A549 (cell line): Measurements from ENCODE around the gene ARAP2. TPM values are rescaled to one million over a fixed set of nuclear protein-coding genes. Genes with fewer than 3 reads are reported as not detected.

Experiments used
- ATAC-seq, 2 experiments: fragments of 200-7000 bp in 1 of 2; fragments of >200 bp in 1 of 2; cut with Nextera tagmentation in 1 of 2; cut with Tn5 transposase in 1 of 2; 3 replicates each; pipeline versions ENCODE4 v1.8.0 to v1.9.1; 2018 to 2020; ENCODE audit warnings: mild to moderate bottlenecking in 1 of 2, moderate library complexity in 1 of 2
- CTCF ChIA-PET: fragments of 300-600 bp; sonication (Branson Sonifier 250); formaldehyde crosslinking; extraction: SDS; loops from one replicate; lab custom pipeline; 2021; ENCODE audit warnings: antibody characterized with exemption, inconsistent platforms; lab: Yijun Ruan, JAX
- POLR2A ChIA-PET: fragments of 350-600 bp; formaldehyde crosslinking; extraction: SDS; loops from one replicate; lab custom pipeline; 2021; ENCODE audit warnings: antibody characterized with exemption, inconsistent platforms; lab: Yijun Ruan, JAX
- DNase-seq, 2 experiments: peaks; one replicate each; pipeline versions ENCODE4 v3.0.0 to v3.0.0-alpha.2; 2011 to 2016; ENCODE audit warnings: low read depth in 1 of 2, low spot score in 1 of 2
- FAIRE-seq: peaks from 2 replicates; lab custom pipeline; 2011; peaks lifted over from hg19 to GRCh38; lab: Jason Lieb, UNC
- H3K27ac ChIP-seq, 2 experiments: fragments of >200 bp; sonication (Bioruptor Twin); formaldehyde crosslinking; 3 replicates each; pipeline ENCODE4 v1.5.1; 2016 to 2017
- H3K4me1 ChIP-seq: fragments of >200 bp; sonication (Bioruptor Twin); formaldehyde crosslinking; 3 replicates; pipeline ENCODE4 v1.6.1; 2016
- H3K4me2 ChIP-seq: fragments of >200 bp; sonication (Bioruptor Twin); formaldehyde crosslinking; 3 replicates; pipeline ENCODE4 v1.6.1; 2016
- H3K4me3 ChIP-seq: fragments of >200 bp; sonication (Bioruptor Twin); formaldehyde crosslinking; 3 replicates; pipeline ENCODE4 v1.5.1; 2016
- H3K9me3 ChIP-seq: fragments of >200 bp; sonication (Bioruptor Twin); formaldehyde crosslinking; 3 replicates; pipeline ENCODE4 v1.6.1; 2016
- BHLHE40 ChIP-seq: IDR thresholded peaks from 2 replicates; pipeline ENCODE4 v1.6.1; 2012; ENCODE audit warnings: low read depth, low read length, inconsistent platforms
- CBX2 ChIP-seq: fragments of 200-600 bp; sonication (generic); IDR thresholded peaks from 2 replicates; pipeline ENCODE4 v1.6.1; 2016; ENCODE audit warnings: low read depth, mild to moderate bottlenecking, borderline replicate concordance
- CBX8 ChIP-seq: fragments of 200-600 bp; sonication (generic); IDR thresholded peaks from 2 replicates; pipeline ENCODE4 v1.6.1; 2016
- CHD4 ChIP-seq: fragments of 200-600 bp; sonication (generic); IDR thresholded peaks from 2 replicates; pipeline ENCODE4 v1.6.1; 2016; ENCODE audit warnings: antibody characterized with exemption, mild to moderate bottlenecking, borderline replicate concordance
- GATA3 ChIP-seq: IDR thresholded peaks from 2 replicates; pipeline ENCODE4 v1.6.1; 2012; ENCODE audit warnings: borderline replicate concordance
- HOXA7 ChIP-seq: fragments of 250-450 bp; sonication (Bioruptor Pico); IDR thresholded peaks from 2 replicates; pipeline ENCODE4 v1.5.0; 2020; ENCODE audit warnings: mild to moderate bottlenecking, moderate library complexity
- JUN ChIP-seq, 2 experiments: fragments of >200 bp; sonication (Bioruptor Twin); formaldehyde crosslinking; IDR thresholded peaks; 2 replicates in 1 of 2; 3 replicates in 1 of 2; pipeline ENCODE4 v1.6.1; 2016 to 2017
- KDM5A ChIP-seq: fragments of 200-600 bp; sonication (generic); IDR thresholded peaks from 2 replicates; pipeline ENCODE4 v1.6.1; 2016; ENCODE audit warnings: antibody characterized with exemption, mild to moderate bottlenecking
- MAZ ChIP-seq: fragments of 150-350 bp; IDR thresholded peaks from 2 replicates; pipeline ENCODE4 v1.6.1; 2014; ENCODE audit warnings: antibody characterized with exemption, low read depth, low read length, borderline replicate concordance
- NFE2L2 ChIP-seq: fragments of 150-350 bp; conservative IDR thresholded peaks from 2 replicates; pipeline ENCODE4 v1.6.1; 2014; ENCODE audit warnings: low read length
- NPAS2 ChIP-seq: fragments of 250-450 bp; sonication (Bioruptor Pico); IDR thresholded peaks from 2 replicates; pipeline ENCODE4 v1.8.0; 2022; ENCODE audit warnings: mild to moderate bottlenecking, moderate library complexity, borderline replicate concordance
- NR3C1 ChIP-seq: fragments of >200 bp; sonication (Bioruptor Twin); formaldehyde crosslinking; IDR thresholded peaks from 3 replicates; pipeline ENCODE4 v1.6.1; 2017
- POLR2A ChIP-seq: IDR thresholded peaks from 2 replicates; pipeline ENCODE4 v1.6.1; 2012; ENCODE audit warnings: mild to moderate bottlenecking, low read length
- SREBF2 ChIP-seq: fragments of 450-650 bp; IDR thresholded peaks from 2 replicates; pipeline ENCODE4 v1.6.1; 2014; ENCODE audit warnings: mild to moderate bottlenecking, moderate library complexity
- WGBS: methylation state at CpG from one replicate; pipeline ENCODE4 v1.1.6; 2017; ENCODE audit errors: missing lambda C conversion rate; 5-methylcytosine and 5-hydroxymethylcytosine counted together
- polyA plus RNA-seq, 4 experiments: library from polyadenylated mRNA; depleted of rRNA in 3 of 4; stranded (reverse); fragments of >200 nt; fragmentation: RNase III in 1 of 4; extraction: RNeasy Plus Mini Kit Qiagen cat#74134 plus additional on column Dnase treatment in 1 of 4; gene quantifications; 2 replicates in 3 of 4; 3 replicates in 1 of 4; pipeline ENCODE4 v1.2.3, GENCODE V29; 2011 to 2017
- TF ChIP-seq, protein P1 (sequence below): fragments of >200 bp; sonication (Bioruptor Twin); formaldehyde crosslinking; IDR thresholded peaks from 3 replicates; pipeline ENCODE4 v1.5.1; 2016
- TF ChIP-seq, protein P2 (sequence below): fragments of >200 bp; sonication (Bioruptor Twin); formaldehyde crosslinking; IDR thresholded peaks from 3 replicates; pipeline ENCODE4 v1.6.1; 2016
- TF ChIP-seq, protein P3 (sequence below): fragments of 250-450 bp; sonication (Bioruptor Pico); IDR thresholded peaks from 2 replicates; pipeline ENCODE4 v1.5.0; 2021; ENCODE audit warnings: mild to moderate bottlenecking, moderate library complexity, borderline replicate concordance
- TF ChIP-seq, protein P4 (sequence below): fragments of 250-450 bp; sonication (Bioruptor Pico); IDR thresholded peaks from 2 replicates; pipeline ENCODE4 v1.5.0; 2020; ENCODE audit warnings: low read depth, mild to moderate bottlenecking, moderate library complexity
- TF ChIP-seq, protein P5 (sequence below): fragments of 150-350 bp; IDR thresholded peaks from 2 replicates; pipeline ENCODE4 v1.6.1; 2014; ENCODE audit warnings: low read depth, mild to moderate bottlenecking, low read length

The ARAP2 gene
- polyA plus RNA-seq, 2 of the 4 experiments (the other 2 are of a cell fraction), result 0.34 to 0.75 TPM

DNA sequence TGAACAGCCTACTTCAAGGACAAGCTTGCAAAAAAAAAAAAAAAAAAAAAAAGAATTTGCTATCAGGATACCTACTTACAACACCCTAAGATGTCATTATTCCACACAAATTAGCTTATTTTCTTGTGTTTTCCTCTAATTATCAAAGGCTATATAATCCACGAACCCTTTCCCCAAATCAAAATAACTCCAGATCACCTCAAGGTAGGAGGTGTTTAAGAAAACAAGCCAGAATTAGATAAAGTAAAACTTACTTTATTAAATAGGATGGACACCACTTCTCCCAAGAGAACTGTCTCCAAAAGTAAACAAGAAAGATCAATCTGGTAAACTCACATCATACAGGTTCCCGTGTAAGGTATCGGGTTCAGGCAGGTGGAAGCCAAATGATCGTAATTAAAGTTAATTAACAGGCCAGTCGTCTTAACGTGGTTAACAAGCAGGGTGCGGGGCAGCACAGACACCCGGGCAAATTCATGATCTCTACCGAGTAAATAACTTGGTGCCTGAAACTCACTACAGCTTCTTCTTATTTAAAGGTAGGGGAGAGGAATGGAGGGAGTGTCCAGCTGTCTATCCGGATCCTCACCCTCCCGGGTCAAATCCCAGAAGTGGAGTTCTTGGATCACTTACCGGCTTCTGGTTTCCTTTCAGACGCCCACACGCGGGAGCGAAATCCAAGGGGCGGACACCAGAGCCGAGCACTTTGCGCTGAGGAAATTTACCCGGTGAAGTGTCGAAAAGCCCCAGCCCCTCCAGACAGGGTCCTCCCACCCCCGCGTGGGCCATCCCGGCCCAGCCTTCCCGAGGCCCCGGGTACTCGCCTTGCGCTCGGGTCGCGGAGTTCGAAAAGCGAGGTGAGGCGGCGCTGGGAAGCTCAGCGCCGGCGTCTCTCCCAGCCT is 708 bp downstream of the ARAP2 start (continued):
- no peak for TF ChIP-seq KDM5A
- TF ChIP-seq NPAS2 (CRISPR knock-in tag), result no peak

DNA sequence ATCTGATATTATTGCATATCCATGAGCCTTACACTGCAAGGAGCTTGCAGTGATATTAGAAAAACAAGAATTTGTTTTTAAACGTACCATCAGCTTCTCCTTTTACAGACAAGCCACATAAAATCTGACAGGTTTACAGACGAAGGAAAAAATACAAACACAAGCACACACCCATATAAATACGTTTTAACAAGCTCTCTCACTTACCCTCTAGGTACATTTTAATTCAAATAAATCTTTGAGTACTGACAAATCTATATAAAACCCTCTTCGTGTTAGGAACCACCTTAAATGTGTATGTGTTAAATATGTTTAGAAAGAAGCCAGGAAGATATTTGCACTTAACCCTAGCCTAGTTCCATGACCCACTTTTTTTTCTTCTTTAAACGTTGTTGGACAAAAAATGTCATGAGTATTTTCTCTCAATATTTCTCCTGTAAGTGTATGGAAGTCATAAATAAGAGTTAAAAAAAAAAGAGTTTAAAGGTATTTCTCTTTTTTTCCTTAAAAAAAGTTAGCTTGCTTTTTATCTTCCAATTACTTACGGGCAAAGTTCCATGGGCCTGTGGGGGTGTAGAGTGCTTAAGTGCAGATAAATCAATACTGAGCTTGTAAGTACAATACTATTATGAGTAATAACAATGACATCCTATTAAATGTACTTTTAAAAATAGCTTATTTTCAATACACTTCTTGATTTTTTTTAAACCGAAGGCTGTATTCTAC is 1.5 kb downstream of the ARAP2 start:
- 28% methylated on average over 7 of the region's 7 CpGs for WGBS
- FAIRE-seq, result no peak
- no peak for ATAC-seq
- Histone ChIP-seq H3K27ac (no peak overlapping the region), H3K4me2 (0 out of 3 replicates have a peak overlapping the region, but pooled peaks have one; percentile 88), H3K9me3 (no peaks in the 10 kb centered on the region), H3K4me3 (no peak overlapping the region), H3K4me1 (no peaks in the 10 kb centered on the region)
- ChIA-PET CTCF (no interaction called here), POLR2A (no interaction called here)
- no peak for DNase-seq
- TF ChIP-seq NFE2L2, result no peak
- TF ChIP-seq, protein P1, sequence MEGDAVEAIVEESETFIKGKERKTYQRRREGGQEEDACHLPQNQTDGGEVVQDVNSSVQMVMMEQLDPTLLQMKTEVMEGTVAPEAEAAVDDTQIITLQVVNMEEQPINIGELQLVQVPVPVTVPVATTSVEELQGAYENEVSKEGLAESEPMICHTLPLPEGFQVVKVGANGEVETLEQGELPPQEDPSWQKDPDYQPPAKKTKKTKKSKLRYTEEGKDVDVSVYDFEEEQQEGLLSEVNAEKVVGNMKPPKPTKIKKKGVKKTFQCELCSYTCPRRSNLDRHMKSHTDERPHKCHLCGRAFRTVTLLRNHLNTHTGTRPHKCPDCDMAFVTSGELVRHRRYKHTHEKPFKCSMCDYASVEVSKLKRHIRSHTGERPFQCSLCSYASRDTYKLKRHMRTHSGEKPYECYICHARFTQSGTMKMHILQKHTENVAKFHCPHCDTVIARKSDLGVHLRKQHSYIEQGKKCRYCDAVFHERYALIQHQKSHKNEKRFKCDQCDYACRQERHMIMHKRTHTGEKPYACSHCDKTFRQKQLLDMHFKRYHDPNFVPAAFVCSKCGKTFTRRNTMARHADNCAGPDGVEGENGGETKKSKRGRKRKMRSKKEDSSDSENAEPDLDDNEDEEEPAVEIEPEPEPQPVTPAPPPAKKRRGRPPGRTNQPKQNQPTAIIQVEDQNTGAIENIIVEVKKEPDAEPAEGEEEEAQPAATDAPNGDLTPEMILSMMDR, result no peak
- no peak for TF ChIP-seq POLR2A
- no peak for TF ChIP-seq NR3C1
- TF ChIP-seq, protein P2, sequence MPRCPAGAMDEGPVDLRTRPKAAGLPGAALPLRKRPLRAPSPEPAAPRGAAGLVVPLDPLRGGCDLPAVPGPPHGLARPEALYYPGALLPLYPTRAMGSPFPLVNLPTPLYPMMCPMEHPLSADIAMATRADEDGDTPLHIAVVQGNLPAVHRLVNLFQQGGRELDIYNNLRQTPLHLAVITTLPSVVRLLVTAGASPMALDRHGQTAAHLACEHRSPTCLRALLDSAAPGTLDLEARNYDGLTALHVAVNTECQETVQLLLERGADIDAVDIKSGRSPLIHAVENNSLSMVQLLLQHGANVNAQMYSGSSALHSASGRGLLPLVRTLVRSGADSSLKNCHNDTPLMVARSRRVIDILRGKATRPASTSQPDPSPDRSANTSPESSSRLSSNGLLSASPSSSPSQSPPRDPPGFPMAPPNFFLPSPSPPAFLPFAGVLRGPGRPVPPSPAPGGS, result no peak
- no peak for TF ChIP-seq CBX2
- no peak for TF ChIP-seq CHD4
- no peak for TF ChIP-seq JUN (IDR thresholded peaks at IDR 0.05)
- no peak for TF ChIP-seq HOXA7 (CRISPR knock-in tag)
- no peak for TF ChIP-seq SREBF2
- no peak for TF ChIP-seq GATA3
- no peak for TF ChIP-seq CBX8
- TF ChIP-seq MAZ, result no peak
- no peak for TF ChIP-seq BHLHE40
- TF ChIP-seq, protein P3, sequence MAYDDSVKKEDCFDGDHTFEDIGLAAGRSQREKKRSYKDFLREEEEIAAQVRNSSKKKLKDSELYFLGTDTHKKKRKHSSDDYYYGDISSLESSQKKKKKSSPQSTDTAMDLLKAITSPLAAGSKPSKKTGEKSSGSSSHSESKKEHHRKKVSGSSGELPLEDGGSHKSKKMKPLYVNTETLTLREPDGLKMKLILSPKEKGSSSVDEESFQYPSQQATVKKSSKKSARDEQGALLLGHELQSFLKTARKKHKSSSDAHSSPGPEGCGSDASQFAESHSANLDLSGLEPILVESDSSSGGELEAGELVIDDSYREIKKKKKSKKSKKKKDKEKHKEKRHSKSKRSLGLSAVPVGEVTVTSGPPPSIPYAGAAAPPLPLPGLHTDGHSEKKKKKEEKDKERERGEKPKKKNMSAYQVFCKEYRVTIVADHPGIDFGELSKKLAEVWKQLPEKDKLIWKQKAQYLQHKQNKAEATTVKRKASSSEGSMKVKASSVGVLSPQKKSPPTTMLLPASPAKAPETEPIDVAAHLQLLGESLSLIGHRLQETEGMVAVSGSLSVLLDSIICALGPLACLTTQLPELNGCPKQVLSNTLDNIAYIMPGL, result no peak
- TF ChIP-seq, protein P4, sequence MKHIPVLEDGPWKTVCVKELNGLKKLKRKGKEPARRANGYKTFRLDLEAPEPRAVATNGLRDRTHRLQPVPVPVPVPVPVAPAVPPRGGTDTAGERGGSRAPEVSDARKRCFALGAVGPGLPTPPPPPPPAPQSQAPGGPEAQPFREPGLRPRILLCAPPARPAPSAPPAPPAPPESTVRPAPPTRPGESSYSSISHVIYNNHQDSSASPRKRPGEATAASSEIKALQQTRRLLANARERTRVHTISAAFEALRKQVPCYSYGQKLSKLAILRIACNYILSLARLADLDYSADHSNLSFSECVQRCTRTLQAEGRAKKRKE (CRISPR knock-in tag), result no peak
- TF ChIP-seq, protein P5, sequence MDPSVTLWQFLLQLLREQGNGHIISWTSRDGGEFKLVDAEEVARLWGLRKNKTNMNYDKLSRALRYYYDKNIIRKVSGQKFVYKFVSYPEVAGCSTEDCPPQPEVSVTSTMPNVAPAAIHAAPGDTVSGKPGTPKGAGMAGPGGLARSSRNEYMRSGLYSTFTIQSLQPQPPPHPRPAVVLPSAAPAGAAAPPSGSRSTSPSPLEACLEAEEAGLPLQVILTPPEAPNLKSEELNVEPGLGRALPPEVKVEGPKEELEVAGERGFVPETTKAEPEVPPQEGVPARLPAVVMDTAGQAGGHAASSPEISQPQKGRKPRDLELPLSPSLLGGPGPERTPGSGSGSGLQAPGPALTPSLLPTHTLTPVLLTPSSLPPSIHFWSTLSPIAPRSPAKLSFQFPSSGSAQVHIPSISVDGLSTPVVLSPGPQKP, result no peak
